ENCODE measurements around the gene ERGIC2. TPM values are rescaled to one million over a fixed set of nuclear protein-coding genes. Genes with fewer than 3 reads are reported as not detected.

The ERGIC2 gene
- total and polyA plus RNA-seq, 2 of the 13 experiments (the other 11 are each of a cell fraction or from before 2014, with no cell fraction given) = 32.6 to 73.5 TPM

DNA sequence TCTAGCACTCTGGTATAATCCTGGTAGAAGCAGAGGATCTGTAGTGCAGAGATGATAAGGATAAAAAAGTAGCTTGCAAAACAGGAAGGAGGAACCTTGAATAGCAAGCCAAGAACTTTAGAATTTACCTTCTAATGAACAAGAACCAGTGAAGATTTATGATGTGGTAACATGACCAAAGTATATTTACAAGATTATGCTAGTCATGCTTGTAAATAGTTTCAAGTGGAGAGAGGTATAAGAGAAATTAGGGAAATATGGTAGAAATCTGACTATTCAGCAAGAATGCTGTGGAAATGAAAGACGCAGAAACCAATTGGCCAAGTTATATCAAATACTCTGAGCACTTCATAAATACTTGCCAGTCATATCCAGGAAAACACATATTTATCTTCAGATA is 47.8 kb downstream of the ERGIC2 start (continued):
- TF ChIP-seq ZNF468 (CRISPR knock-in tag; IDR thresholded peaks at IDR 0.05) (no peak), E2F1 (CRISPR knock-in tag; IDR thresholded peaks at IDR 0.05) (no peak), ZSCAN30 (CRISPR knock-in tag; IDR thresholded peaks at IDR 0.05) (no peak), PATZ1 (CRISPR knock-in tag; IDR thresholded peaks at IDR 0.05) (no peak), PITX1 (CRISPR knock-in tag; IDR thresholded peaks at IDR 0.05) (no peak), SETDB1 (CRISPR knock-in tag; IDR thresholded peaks at IDR 0.05; ENCODE audit: borderline replicate concordance) (no peak)
- TF ChIP-seq, protein P1, sequence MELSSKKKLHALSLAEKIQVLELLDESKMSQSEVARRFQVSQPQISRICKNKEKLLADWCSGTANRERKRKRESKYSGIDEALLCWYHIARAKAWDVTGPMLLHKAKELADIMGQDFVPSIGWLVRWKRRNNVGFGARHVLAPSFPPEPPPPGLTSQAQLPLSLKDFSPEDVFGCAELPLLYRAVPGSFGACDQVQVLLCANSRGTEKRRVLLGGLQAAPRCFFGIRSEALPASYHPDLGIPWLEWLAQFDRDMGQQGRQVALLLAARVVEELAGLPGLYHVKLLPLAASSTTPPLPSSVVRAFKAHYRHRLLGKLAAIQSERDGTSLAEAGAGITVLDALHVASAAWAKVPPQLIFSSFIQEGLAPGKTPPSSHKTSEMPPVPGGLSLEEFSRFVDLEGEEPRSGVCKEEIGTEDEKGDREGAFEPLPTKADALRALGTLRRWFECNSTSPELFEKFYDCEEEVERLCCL (CRISPR knock-in tag; IDR thresholded peaks at IDR 0.05; ENCODE audit: borderline replicate concordance) = no peak

DNA sequence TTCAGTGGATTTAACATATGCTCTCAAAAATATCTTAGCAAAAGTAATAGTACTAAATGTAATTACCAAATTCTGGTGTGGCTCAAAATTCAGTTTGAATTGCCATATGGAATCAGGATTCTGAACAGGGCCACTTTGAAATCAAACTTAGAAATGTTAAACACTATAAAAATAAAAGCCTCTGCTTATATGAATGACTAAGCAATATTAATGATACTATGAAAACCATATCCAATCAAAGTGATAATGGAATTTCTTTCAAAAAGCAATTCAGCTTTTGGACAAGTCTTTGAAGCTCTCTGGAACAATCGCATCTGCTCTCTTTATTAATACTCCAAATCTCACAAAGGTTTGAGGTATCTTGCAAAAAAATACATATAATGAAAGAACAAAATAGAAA is 51.6 kb downstream of the ERGIC2 start:
- ChIA-PET CTCF (ENCODE audit: low intra/inter-chr PET ratio, low total read pairs) (no interaction called here), POLR2A (no interaction called here)
- FAIRE-seq = no peak
- no peaks in the 10 kb centered on the region for H4K20me1 ChIP-seq (ENCODE audit: insufficient read depth, low read length)
- ATAC-seq = no peak
- no peaks in the 10 kb centered on the region for H3K9me3 ChIP-seq (ENCODE audit: low read length)
- no peak overlapping the region for H2AFZ ChIP-seq (ENCODE audit: low read length)
- H3K4me1 ChIP-seq (ENCODE audit: insufficient read depth, low read length) = no peaks in the 10 kb centered on the region
- H3K9ac ChIP-seq (ENCODE audit: insufficient read depth, low read depth, low read length) = no peak overlapping the region
- TF ChIP-seq ZNF557 (CRISPR knock-in tag; IDR thresholded peaks at IDR 0.05) (no peak), DPF2 (CRISPR knock-in tag; IDR thresholded peaks at IDR 0.05; ENCODE audit: borderline replicate concordance, low read depth) (no peak), NFE2L2 (IDR thresholded peaks at IDR 0.05; ENCODE audit: low read length) (peak; percentile 45)
- BruUV-seq (replicated peaks) = no TSS peak
- WGBS (ENCODE audit: low lambda C conversion rate) = 97% methylated on average over 1 of the region's 1 CpG
- H3K4me3 ChIP-seq (replicated peaks in 1 of 3; ENCODE audit: insufficient read depth in 1 of 3, low read depth in 2 of 3, low read length in 3 of 3) = no peak overlapping the region
- H3K27ac ChIP-seq (ENCODE audit: extremely low read length, insufficient read depth, low read length) = no peak overlapping the region
- no peaks in the 10 kb centered on the region for H3K27me3 ChIP-seq (ENCODE audit: control insufficient read depth in 1 of 2, insufficient read depth in 2 of 2, low read length in 2 of 2)
- in situ Hi-C loops (cut with HindIII; ENCODE audit: extremely low pct_ligation_motif_present, low pct_unique_long_range_greater_than_20kb) (no loop called here), intact Hi-C loops (cut with micrococcal nuclease; ENCODE audit: unreplicated experiment) (no loop called here)
- no peak for DNase-seq (ENCODE audit: low spot score)
- no peak overlapping the region for H3K4me2 ChIP-seq (ENCODE audit: low read depth, low read length)
- no peaks in the 10 kb centered on the region for H3K36me3 ChIP-seq (replicated peaks in 1 of 2; ENCODE audit: control insufficient read depth in 1 of 2, insufficient read depth in 2 of 2, low read length in 2 of 2)
- H3K79me2 ChIP-seq (ENCODE audit: insufficient read depth, low read length) = no peaks in the 10 kb centered on the region

Data from HepG2 (cell line).